CD4-positive, alpha-beta T cell (primary cell): ENCODE data around the gene N4BP2. TPM values are rescaled to one million over a fixed set of nuclear protein-coding genes. Genes with fewer than 3 reads are reported as not detected.
A peak's percentile ranks its signal among the peaks of the same experiment; 100 is the strongest.

ENCODE experiments used
- ATAC-seq: fragments of 200-7000 bp; cut with Tn5 transposase; one replicate; pipeline ENCODE4 v1.10.0; 2022; ENCODE audit warnings: mild to moderate bottlenecking; ENCODE audit not compliant: poor library complexity
- CTCF ChIA-PET: fragments of 350-600 bp; sonication (Branson Sonifier 250); formaldehyde crosslinking; loops from one replicate; lab custom pipeline; 2021; ENCODE audit warnings: antibody characterized with exemption, inconsistent platforms; lab: Charles Lee
- POLR2A ChIA-PET: fragments of 350-600 bp; sonication (Branson Sonifier 250); formaldehyde crosslinking; loops from one replicate; lab custom pipeline; 2021; ENCODE audit warnings: antibody characterized with exemption, inconsistent platforms; lab: Charles Lee
- DNase-seq, 14 experiments: peaks; one replicate each; pipeline ENCODE4 v3.0.0-alpha.2; 2013 to 2020; ENCODE audit warnings: mixed read lengths in 2 of 14
- H3K27ac ChIP-seq, 2 donors: one replicate each; pipeline versions ENCODE4 v1.5.1 to v1.7.0; 2013; ENCODE audit warnings: low read length in 2 of 2, low read depth in 1 of 2, mild to moderate bottlenecking in 1 of 2
- H3K27me3 ChIP-seq, 2 experiments: 1 replicate in 1 of 2; 2 replicates in 1 of 2; pipeline versions ENCODE4 v1.6.1 to v1.7.0; 2013; ENCODE audit warnings: low read length in 2 of 2, control low read depth in 1 of 2, mild to moderate bottlenecking in 1 of 2, moderate library complexity in 1 of 2; ENCODE audit not compliant: insufficient read depth in 2 of 2, control insufficient read depth in 1 of 2
- H3K36me3 ChIP-seq: one replicate; pipeline ENCODE4 v1.6.1; 2013; ENCODE audit warnings: low read length, control low read depth; ENCODE audit not compliant: insufficient read depth
- H3K4me1 ChIP-seq: one replicate; pipeline ENCODE4 v1.6.1; 2013; ENCODE audit warnings: low read length, control low read depth; ENCODE audit not compliant: insufficient read depth
- H3K4me3 ChIP-seq: one replicate; pipeline ENCODE4 v1.5.1; 2013; ENCODE audit warnings: mild to moderate bottlenecking, low read length, moderate library complexity
- H3K9me3 ChIP-seq, 2 experiments: 1 replicate in 1 of 2; 2 replicates in 1 of 2; pipeline versions ENCODE4 v1.6.1 to v1.7.0; 2013; ENCODE audit warnings: low read length in 2 of 2, mild to moderate bottlenecking in 2 of 2, control low read depth in 1 of 2, moderate library complexity in 1 of 2; ENCODE audit not compliant: control insufficient read depth in 1 of 2, insufficient read depth in 1 of 2
- H3K27ac Mint-ChIP-seq: one replicate; pipeline ENCODE4 v1.8.0; 2020; ENCODE audit warnings: mixed read lengths
- H3K27me3 Mint-ChIP-seq: one replicate; pipeline ENCODE4 v1.8.0; 2021; ENCODE audit warnings: mixed read lengths
- H3K36me3 Mint-ChIP-seq: one replicate; pipeline ENCODE4 v1.8.0; 2021; ENCODE audit warnings: low read depth, mixed read lengths
- H3K4me1 Mint-ChIP-seq: one replicate; pipeline ENCODE4 v1.8.0; 2021; ENCODE audit warnings: low read depth, mixed read lengths
- H3K4me3 Mint-ChIP-seq: one replicate; pipeline ENCODE4 v1.8.0; 2020; ENCODE audit warnings: mild to moderate bottlenecking, mixed read lengths
- H3K9me3 Mint-ChIP-seq: one replicate; pipeline ENCODE4 v1.8.0; 2020; ENCODE audit warnings: mixed read lengths
- intact Hi-C, 2 experiments: fragments of 100-400 bp; cut with DNase I in 1 of 2; cut with micrococcal nuclease in 1 of 2; formaldehyde crosslinking; loops; one replicate each; pipeline versions ENCODE4 v1.15.1 to v1.9.0; 2023 to 2025; cut with DNase I, micrococcal nuclease
- total RNA-seq, 174 experiments: library from RNA in 2 of 174; stranded (reverse) in 2 of 174; gene quantifications; one replicate each; pipeline ENCODE4 v1.2.3 and lab custom pipeline; 2021 to 2026
- TF ChIP-seq, protein P1 (sequence below): fragments of 200-600 bp; IDR thresholded peaks from one replicate; pipeline ENCODE4 v1.8.0; 2022; ENCODE audit warnings: antibody characterized with exemption, mild to moderate bottlenecking

The N4BP2 gene
- total RNA-seq, 2 experiments from 2014 or later: 21.7 to 25.2 TPM

DNA sequence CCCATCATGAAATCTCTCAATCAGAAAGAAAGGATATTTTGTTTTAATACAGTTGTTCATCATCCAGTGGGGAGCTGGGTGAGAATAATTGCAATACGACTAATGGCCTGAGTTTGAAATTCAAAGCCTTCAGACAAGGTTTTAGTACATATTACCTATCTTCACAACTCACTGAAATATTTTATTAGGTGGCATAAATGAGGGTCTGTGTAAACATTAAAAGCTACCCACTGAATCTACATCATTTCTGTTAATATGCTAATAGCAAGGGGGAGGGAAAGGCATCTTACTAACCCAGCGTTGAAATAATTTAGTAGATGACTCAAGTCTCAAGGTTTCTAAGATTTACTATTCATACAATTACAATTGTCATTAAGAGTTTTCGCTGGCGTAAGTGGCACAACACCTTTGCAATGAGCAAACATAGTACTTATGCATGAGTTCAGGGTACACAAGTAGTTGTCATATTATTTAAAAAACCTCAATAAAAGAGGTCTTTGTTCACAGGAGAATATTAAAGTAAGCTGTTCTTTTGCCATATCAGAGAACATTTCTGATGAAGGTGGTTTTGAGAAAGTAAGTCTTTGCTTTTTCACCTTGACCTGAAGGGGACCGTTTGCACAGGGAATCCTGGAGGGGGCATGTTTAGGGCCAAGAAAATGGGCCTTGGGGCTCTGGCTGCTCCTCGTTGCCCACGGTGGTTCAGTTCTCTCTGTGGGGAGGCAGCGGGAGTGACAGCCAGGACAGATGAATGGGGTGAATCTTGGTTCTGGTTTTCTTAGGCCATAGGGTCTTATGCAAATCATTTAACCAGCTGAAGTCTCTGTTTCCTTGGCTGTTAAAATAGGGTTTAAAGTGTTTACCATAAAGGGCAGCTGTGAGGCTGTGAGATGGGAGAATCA, 135.7 kb downstream of the N4BP2 start:
- ChIA-PET CTCF (interaction anchor here (0.9 to 3.5 kb wide), 4 partner anchors 35 to 134 kb away, joined by 3 to 19 read pairs (median 4); no protein-coding TSS in a partner anchor), POLR2A (interaction anchor here (0.7 to 11.6 kb wide), 20 partner anchors 8 to 136 kb away, joined by 3 to 156 read pairs (median 6); partner anchors contain the start of gene N4BP2)
- Histone ChIP-seq H3K27me3 (no peaks in the 10 kb centered on the region), H3K9me3 (no peaks in the 10 kb centered on the region), H3K4me3 (peak overlapping the region; percentile 74), H3K36me3 (no peaks in the 10 kb centered on the region), H3K27ac (peak overlapping the region; percentile 67 to 99), H3K4me1 (peaks cover 43% of the 10 kb centered on the region)
- H3K9me3 Mint-ChIP-seq: no peaks in the 10 kb centered on the region
- H3K36me3 Mint-ChIP-seq: peaks cover 25% of the 10 kb centered on the region
- H3K4me1 Mint-ChIP-seq: peaks cover 80% of the 10 kb centered on the region
- H3K27me3 Mint-ChIP-seq: peaks cover 5% of the 10 kb centered on the region
- TF ChIP-seq, protein P1, sequence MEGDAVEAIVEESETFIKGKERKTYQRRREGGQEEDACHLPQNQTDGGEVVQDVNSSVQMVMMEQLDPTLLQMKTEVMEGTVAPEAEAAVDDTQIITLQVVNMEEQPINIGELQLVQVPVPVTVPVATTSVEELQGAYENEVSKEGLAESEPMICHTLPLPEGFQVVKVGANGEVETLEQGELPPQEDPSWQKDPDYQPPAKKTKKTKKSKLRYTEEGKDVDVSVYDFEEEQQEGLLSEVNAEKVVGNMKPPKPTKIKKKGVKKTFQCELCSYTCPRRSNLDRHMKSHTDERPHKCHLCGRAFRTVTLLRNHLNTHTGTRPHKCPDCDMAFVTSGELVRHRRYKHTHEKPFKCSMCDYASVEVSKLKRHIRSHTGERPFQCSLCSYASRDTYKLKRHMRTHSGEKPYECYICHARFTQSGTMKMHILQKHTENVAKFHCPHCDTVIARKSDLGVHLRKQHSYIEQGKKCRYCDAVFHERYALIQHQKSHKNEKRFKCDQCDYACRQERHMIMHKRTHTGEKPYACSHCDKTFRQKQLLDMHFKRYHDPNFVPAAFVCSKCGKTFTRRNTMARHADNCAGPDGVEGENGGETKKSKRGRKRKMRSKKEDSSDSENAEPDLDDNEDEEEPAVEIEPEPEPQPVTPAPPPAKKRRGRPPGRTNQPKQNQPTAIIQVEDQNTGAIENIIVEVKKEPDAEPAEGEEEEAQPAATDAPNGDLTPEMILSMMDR: no peak
- no peak for ATAC-seq
- intact Hi-C loops: loop anchor here (5.0 kb wide), 2 partner anchors 40 to 135 kb away; partner anchors contain the start of gene N4BP2 (in 1 of the 2)
- peak overlapping the region; percentile 94 for H3K4me3 Mint-ChIP-seq
- peak overlapping the region; percentile 99 for H3K27ac Mint-ChIP-seq
- DNase-seq: no peak

DNA sequence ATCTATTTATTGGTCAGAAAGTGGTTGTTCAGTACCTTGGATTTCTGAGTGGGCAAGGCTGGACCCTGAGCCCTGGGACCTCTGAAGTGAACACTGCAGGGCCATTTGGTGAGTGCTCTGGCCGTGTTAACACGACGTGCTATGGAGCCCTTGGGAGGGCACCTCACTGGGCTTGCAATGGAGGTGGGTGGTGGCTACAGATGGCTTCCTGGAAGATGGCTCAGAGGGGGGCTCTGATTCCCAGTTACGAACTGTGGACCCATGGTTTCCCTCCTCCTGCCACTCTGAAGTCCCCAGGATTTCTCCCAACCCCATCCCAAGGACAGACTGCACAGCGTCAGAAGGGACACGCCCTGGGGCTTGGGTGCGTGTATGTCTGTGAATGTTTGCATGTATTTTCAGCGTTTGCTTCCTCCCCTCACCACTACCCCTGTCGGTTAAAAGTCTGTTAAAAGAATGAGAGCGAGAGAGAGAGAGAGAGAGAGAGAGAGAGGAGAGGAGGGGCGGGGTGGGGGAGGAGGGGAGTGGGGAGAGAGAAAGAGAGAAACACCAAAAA, 136.4 kb downstream of the N4BP2 start:
- Mint-ChIP-seq H3K4me3 (peak overlapping the region; percentile 94), H3K36me3 (peaks cover 32% of the 10 kb centered on the region), H3K27me3 (peaks cover 5% of the 10 kb centered on the region), H3K27ac (peak overlapping the region; percentile 99), H3K4me1 (peaks cover 72% of the 10 kb centered on the region), H3K9me3 (no peaks in the 10 kb centered on the region)
- H3K36me3 ChIP-seq: no peaks in the 10 kb centered on the region
- POLR2A ChIA-PET: interaction anchor here (0.7 to 11.6 kb wide), 12 partner anchors 9 to 137 kb away, joined by 3 to 156 read pairs (median 6); partner anchors contain the start of gene N4BP2
- H3K27me3 ChIP-seq: no peaks in the 10 kb centered on the region
- peak overlapping the region; percentile 74 for H3K4me3 ChIP-seq
- peak in 8 of 14 experiments; percentile 43 to 79 (median 51) for DNase-seq
- peaks cover 43% of the 10 kb centered on the region for H3K4me1 ChIP-seq
- H3K27ac ChIP-seq: peak overlapping the region; percentile 67 to 99
- CTCF ChIA-PET: interaction anchor here (0.9 to 3.5 kb wide), 2 partner anchors 117 to 133 kb away, joined by 3 to 19 read pairs; no protein-coding TSS in a partner anchor
- TF ChIP-seq, protein P1: no peak
- peak; percentile 25 for ATAC-seq
- intact Hi-C loops: loop anchor here (5.0 kb wide), 2 partner anchors 41 to 136 kb away; partner anchors contain the start of gene N4BP2 (in 1 of the 2)
- no peaks in the 10 kb centered on the region for H3K9me3 ChIP-seq

DNA sequence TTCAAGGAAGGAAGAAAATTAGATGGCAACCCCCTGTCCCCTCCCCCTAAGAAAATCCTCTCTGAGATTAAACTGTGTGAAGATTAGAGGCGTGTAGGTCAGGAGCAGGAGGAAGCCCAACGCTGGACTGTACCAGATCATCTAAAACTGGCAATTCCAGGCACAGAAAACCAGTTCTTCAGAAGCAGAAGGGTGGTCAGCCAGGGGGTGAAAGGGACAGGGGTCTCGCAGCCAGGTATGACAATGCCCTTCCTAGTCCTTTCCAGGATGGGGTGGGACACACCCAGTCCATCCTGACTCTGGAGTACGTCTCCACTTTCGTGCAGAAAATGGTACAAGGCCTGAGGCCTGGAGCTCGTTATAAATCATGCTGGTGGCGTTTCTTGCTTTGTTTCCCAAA, 136.9 kb downstream of the N4BP2 start:
- peaks cover 72% of the 10 kb centered on the region for H3K4me1 Mint-ChIP-seq
- POLR2A ChIA-PET: interaction anchor here (1.0 to 11.6 kb wide), 6 partner anchors 13 to 124 kb away, joined by 3 to 156 read pairs (median 74); no protein-coding TSS in a partner anchor
- H3K27me3 ChIP-seq: no peaks in the 10 kb centered on the region
- intact Hi-C loops: loop anchor here (5.0 kb wide), 2 partner anchors 41 to 136 kb away; partner anchors contain the start of gene N4BP2 (in 1 of the 2)
- peaks cover 37% of the 10 kb centered on the region for H3K36me3 Mint-ChIP-seq
- H3K4me1 ChIP-seq: peaks cover 39% of the 10 kb centered on the region
- peak overlapping the region; percentile 99 for H3K27ac Mint-ChIP-seq
- TF ChIP-seq, protein P1: no peak
- no peak for DNase-seq
- no peak for ATAC-seq
- H3K4me3 Mint-ChIP-seq: peak overlapping the region; percentile 94
- no peaks in the 10 kb centered on the region for H3K36me3 ChIP-seq
- peak overlapping the region; percentile 93 to 99 for H3K27ac ChIP-seq
- no peaks in the 10 kb centered on the region for H3K9me3 ChIP-seq
- H3K27me3 Mint-ChIP-seq: peaks cover 5% of the 10 kb centered on the region
- no peaks in the 10 kb centered on the region for H3K9me3 Mint-ChIP-seq
- CTCF ChIA-PET: interaction anchor here (4.6 kb wide), 1 partner anchor 132 kb away, joined by 26 read pairs; no protein-coding TSS in a partner anchor
- H3K4me3 ChIP-seq: peak overlapping the region; percentile 74
